ENCODE data around the gene SLC25A23. TPM values are rescaled to one million over a fixed set of nuclear protein-coding genes. Genes with fewer than 3 reads are reported as not detected.
A peak's percentile ranks its signal among the peaks of the same experiment; 100 is the strongest.

The SLC25A23 gene
- total and polyA plus RNA-seq, 2 experiments from 2014 or later: 12.5 to 33.2 TPM

DNA sequence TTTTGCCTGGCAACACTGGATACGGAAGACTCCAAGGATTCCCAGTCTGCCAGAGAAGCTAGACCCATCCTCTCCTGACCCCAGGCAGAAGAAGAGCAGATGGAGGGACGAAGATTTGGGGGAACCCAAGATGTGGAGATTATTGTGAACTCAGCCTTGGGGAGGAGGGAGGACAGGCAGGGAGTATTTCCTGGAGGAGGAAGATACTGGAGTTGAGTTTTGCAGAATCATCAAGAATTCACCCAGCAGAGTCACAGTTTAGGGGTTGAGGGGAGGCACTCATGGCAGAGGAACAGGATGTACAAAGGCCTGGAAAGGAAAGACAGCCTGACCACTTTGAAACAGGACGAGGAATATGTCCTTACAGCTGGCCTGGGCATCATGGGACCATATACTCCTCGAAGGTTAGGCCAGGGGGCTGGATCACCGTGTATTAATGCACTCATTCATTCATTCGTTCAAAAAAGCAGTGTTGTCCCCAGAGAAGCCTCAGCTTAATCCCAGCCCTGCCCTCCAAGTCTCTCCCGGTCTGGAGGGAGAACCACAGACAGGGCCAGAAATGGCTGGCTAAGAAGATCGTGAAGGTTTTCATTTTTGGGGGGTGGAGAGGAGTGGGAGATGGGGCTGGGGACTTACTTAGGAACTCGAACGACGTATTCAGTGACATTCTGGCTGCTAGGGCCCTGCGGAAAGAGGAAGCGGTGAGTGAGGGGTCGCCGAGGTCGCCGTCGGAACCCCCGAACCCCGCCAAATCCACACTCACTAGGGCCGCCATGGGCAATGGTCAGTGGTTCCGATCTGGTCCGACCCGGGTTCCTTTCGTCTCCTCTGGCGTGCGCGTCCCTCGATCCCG lies 67.1 kb downstream of the SLC25A23 start:
- no peaks in the 10 kb centered on the region for H3F3A ChIP-seq (ENCODE audit: insufficient read depth)
- peak overlapping the region; percentile 91 for H3K4me3 ChIP-seq
- peak overlapping the region; percentile 96 for H3K9ac ChIP-seq
- TF ChIP-seq EZH2 (IDR thresholded peaks at IDR 0.05; ENCODE audit: insufficient read depth, poor library complexity, severe bottlenecking): no peak
- TF ChIP-seq EZH2phosphoT487 (IDR thresholded peaks at IDR 0.05; ENCODE audit: insufficient read depth, low read depth): no peak
- peak; percentile 38 for DNase-seq
- peak overlapping the region; percentile 92 for H2AFZ ChIP-seq
- WGBS, 2 experiments (ENCODE audit: low coverage in 1 of 2, low lambda C conversion rate in 2 of 2, missing lambda C conversion rate in 2 of 2): 4 to 6% methylated on average over 28 to 30 of the region's 30 CpGs
- H3K27ac ChIP-seq: peak overlapping the region; percentile 94
- H3K4me1 ChIP-seq (ENCODE audit: insufficient read depth): peaks cover 9% of the 10 kb centered on the region
- no peaks in the 10 kb centered on the region for H4K20me1 ChIP-seq (ENCODE audit: insufficient read depth)
- H3K4me2 ChIP-seq (ENCODE audit: unreplicated experiment): peak overlapping the region; percentile 91
- no peaks in the 10 kb centered on the region for H3K9me2 ChIP-seq (ENCODE audit: insufficient read depth)
- H3K27me3 ChIP-seq (replicated peaks; ENCODE audit: insufficient read depth): no peaks in the 10 kb centered on the region
- H3K36me3 ChIP-seq (ENCODE audit: low read depth): peaks cover 20% of the 10 kb centered on the region
- no peaks in the 10 kb centered on the region for H3K9me3 ChIP-seq (ENCODE audit: low read depth)
- in situ Hi-C loops (cut with MboI): no loop called here
- H3K79me2 ChIP-seq (ENCODE audit: insufficient read depth): peaks cover 53% of the 10 kb centered on the region

Small RNA genes within 50 kb of the gene (microRNA-seq; reads per million reads assigned to microRNA genes)
- gene MIR3940 (ENCODE audit: borderline number of aligned reads) (13.8 reads per million, percentile 21 among the genes with 10 or more reads in this experiment), gene MIR6790 (ENCODE audit: borderline number of aligned reads) (not detected)

Small RNA genes within 50 kb of the gene (small RNA-seq; reads per million reads assigned to genes)
- gene AC010503.2 (ENCODE audit: low read depth, low replicate concordance) (not detected), gene MIR6790 (ENCODE audit: low read depth, low replicate concordance) (not detected)

Other genes with a start within 250 kb of the SLC25A23 start
- gene MLLT1, start 179.8 kb downstream of the SLC25A23 start, total RNA-seq (2014; rRNA removed; shearing (Covaris generic)): 17.3 and 19.1 TPM in 2 replicates
- gene MLLT1, start 179.8 kb downstream of the SLC25A23 start, polyA plus RNA-seq (2016; fragmentation: Nextera tagmentation; extraction: Ambion mirVana): 13.3 and 14.3 TPM in 2 replicates
- gene ACER1, start 126.2 kb downstream of the SLC25A23 start, total RNA-seq (2014; rRNA removed; shearing (Covaris generic)): 0.22 and 1.0 TPM in 2 replicates
- 0.16 TPM in 1 of 2 replicates, not detected in the other for gene ACER1, start 126.2 kb downstream of the SLC25A23 start, polyA plus RNA-seq (2016; fragmentation: Nextera tagmentation; extraction: Ambion mirVana)
- 87.1 and 99.8 TPM in 2 replicates for gene CLPP, start 98.3 kb downstream of the SLC25A23 start, total RNA-seq (2014; rRNA removed; shearing (Covaris generic))
- 96.0 and 101 TPM in 2 replicates for gene CLPP, start 98.3 kb downstream of the SLC25A23 start, polyA plus RNA-seq (2016; fragmentation: Nextera tagmentation; extraction: Ambion mirVana)
- gene ALKBH7, start 87.0 kb downstream of the SLC25A23 start, total RNA-seq (2014; rRNA removed; shearing (Covaris generic)): 20.2 and 48.5 TPM in 2 replicates
- gene ALKBH7, start 87.0 kb downstream of the SLC25A23 start, polyA plus RNA-seq (2016; fragmentation: Nextera tagmentation; extraction: Ambion mirVana): 72.4 and 79.8 TPM in 2 replicates
- 0.22 and 0.89 TPM in 2 replicates for gene PSPN, start 83.9 kb downstream of the SLC25A23 start, total RNA-seq (2014; rRNA removed; shearing (Covaris generic))
- 0.72 and 0.75 TPM in 2 replicates for gene PSPN, start 83.9 kb downstream of the SLC25A23 start, polyA plus RNA-seq (2016; fragmentation: Nextera tagmentation; extraction: Ambion mirVana)
- 43.3 and 48.7 TPM in 2 replicates for gene GTF2F1, start 66.6 kb downstream of the SLC25A23 start, total RNA-seq (2014; rRNA removed; shearing (Covaris generic))
- 41.2 and 44.0 TPM in 2 replicates for gene GTF2F1, start 66.6 kb downstream of the SLC25A23 start, polyA plus RNA-seq (2016; fragmentation: Nextera tagmentation; extraction: Ambion mirVana)
- 55.1 and 61.6 TPM in 2 replicates for gene KHSRP, start 35.0 kb downstream of the SLC25A23 start, total RNA-seq (2014; rRNA removed; shearing (Covaris generic))
- gene KHSRP, start 35.0 kb downstream of the SLC25A23 start, polyA plus RNA-seq (2016; fragmentation: Nextera tagmentation; extraction: Ambion mirVana): 16.9 and 17.3 TPM in 2 replicates
- gene SLC25A41, start 26.0 kb downstream of the SLC25A23 start, total RNA-seq (2014; rRNA removed; shearing (Covaris generic)): not detected in 2 replicates
- not detected in 2 replicates for gene SLC25A41, start 26.0 kb downstream of the SLC25A23 start, polyA plus RNA-seq (2016; fragmentation: Nextera tagmentation; extraction: Ambion mirVana)
- not detected in 2 replicates for gene CRB3, start 4.5 kb upstream of the SLC25A23 start, total RNA-seq (2014; rRNA removed; shearing (Covaris generic))
- not detected in 2 replicates for gene CRB3, start 4.5 kb upstream of the SLC25A23 start, polyA plus RNA-seq (2016; fragmentation: Nextera tagmentation; extraction: Ambion mirVana)
- gene DENND1C, start 22.0 kb upstream of the SLC25A23 start, total RNA-seq (2014; rRNA removed; shearing (Covaris generic)): not detected in 2 replicates
- not detected in 2 replicates for gene DENND1C, start 22.0 kb upstream of the SLC25A23 start, polyA plus RNA-seq (2016; fragmentation: Nextera tagmentation; extraction: Ambion mirVana)
- not detected in 2 replicates for gene TUBB4A, start 42.5 kb upstream of the SLC25A23 start, total RNA-seq (2014; rRNA removed; shearing (Covaris generic))
- not detected in 2 replicates for gene TUBB4A, start 42.5 kb upstream of the SLC25A23 start, polyA plus RNA-seq (2016; fragmentation: Nextera tagmentation; extraction: Ambion mirVana)
- 0.22 and 1.1 TPM in 2 replicates for gene TNFSF9, start 71.2 kb upstream of the SLC25A23 start, total RNA-seq (2014; rRNA removed; shearing (Covaris generic))
- 0.29 and 0.58 TPM in 2 replicates for gene TNFSF9, start 71.2 kb upstream of the SLC25A23 start, polyA plus RNA-seq (2016; fragmentation: Nextera tagmentation; extraction: Ambion mirVana)
- not detected in 2 replicates for gene CD70, start 131.4 kb upstream of the SLC25A23 start, total RNA-seq (2014; rRNA removed; shearing (Covaris generic))
- gene CD70, start 131.4 kb upstream of the SLC25A23 start, polyA plus RNA-seq (2016; fragmentation: Nextera tagmentation; extraction: Ambion mirVana): 0.20 and 0.49 TPM in 2 replicates
- gene TNFSF14, start 210.4 kb upstream of the SLC25A23 start, total RNA-seq (2014; rRNA removed; shearing (Covaris generic)): not detected in 2 replicates
- not detected in 2 replicates for gene TNFSF14, start 210.4 kb upstream of the SLC25A23 start, polyA plus RNA-seq (2016; fragmentation: Nextera tagmentation; extraction: Ambion mirVana)

Measured in GM23248 (cell line).